Esophagus squamous epithelium (tissue), 4 donors: ENCODE data around the gene TAF10.

Experiments used
- CTCF ChIP-seq, 6 experiments: fragments of 450-650 bp in 4 of 6; fragments of 200-600 bp in 2 of 6; sonication (generic) in 2 of 6; IDR thresholded peaks; one replicate each; pipeline ENCODE4 v1.5.1; 2016 to 2019; ENCODE audit warnings: antibody characterized with exemption in 6 of 6, mild to moderate bottlenecking in 4 of 6, moderate library complexity in 4 of 6
- POLR2A ChIP-seq, 4 donors: fragments of 450-650 bp; IDR thresholded peaks; one replicate each; pipeline ENCODE4 v1.6.1; 2017; ENCODE audit warnings: antibody characterized with exemption in 4 of 4, mild to moderate bottlenecking in 4 of 4, moderate library complexity in 3 of 4

- TF ChIP-seq CTCF (IDR thresholded peaks at IDR 0.05) (no peak), POLR2A (IDR thresholded peaks at IDR 0.05) (no peak)
These were observed 45.9 kb downstream of the TAF10 start for GRCh38 chr11:6565988-6566703.
